AG04450 (cell line): ENCODE results near the gene ITGA11. TPM values are rescaled to one million over a fixed set of nuclear protein-coding genes. Genes with fewer than 3 reads are reported as not detected.

Experiments used
- CTCF ChIA-PET: fragments of 300-600, 350-600 bp; formaldehyde crosslinking; extraction: SDS; loops from one replicate; lab custom pipeline; 2022; ENCODE audit warnings: antibody characterized with exemption, inconsistent platforms; lab: Charles Lee
- POLR2A ChIA-PET: fragments of 350-600 bp; formaldehyde crosslinking; extraction: SDS; loops from one replicate; lab custom pipeline; 2021; ENCODE audit warnings: antibody characterized with exemption, inconsistent platforms; lab: Yijun Ruan, JAX
- DNase-seq: peaks from one replicate; pipeline ENCODE4 v3.0.0-alpha.2; 2011; ENCODE audit warnings: low read depth, low spot score
- H3K27ac ChIP-seq: one replicate; pipeline ENCODE4 v1.5.1; 2012; ENCODE audit warnings: low read depth, low read length, control low read depth
- H3K27me3 ChIP-seq: one replicate; pipeline ENCODE4 v1.6.0; 2012; ENCODE audit warnings: low read length; ENCODE audit not compliant: control insufficient read depth, insufficient read depth
- H3K4me3 ChIP-seq: 2 replicates; pipeline ENCODE4 v1.5.1; 2011; ENCODE audit warnings: mild to moderate bottlenecking, low read depth, low read length, control low read depth
- H3K9me3 ChIP-seq: 2 replicates; pipeline ENCODE4 v1.5.1; 2012; ENCODE audit warnings: low read length; ENCODE audit not compliant: control insufficient read depth, insufficient read depth
- CTCF ChIP-seq: IDR thresholded peaks from 2 replicates; pipeline ENCODE4 v1.5.1; 2011; ENCODE audit warnings: low read depth, low read length, control low read depth, inconsistent platforms
- polyA plus RNA-seq: library from polyadenylated mRNA; depleted of rRNA; stranded (reverse); fragments of >200 nt; gene quantifications from 2 replicates; pipeline ENCODE4 v1.2.3, GENCODE V29; 2011

Gene ITGA11
- polyA plus RNA-seq, 1 experiment = 24.0 TPM

GRCh38 chr15:68292157-68292781 lies 139.7 kb downstream of the ITGA11 start:
- TF ChIP-seq CTCF = no peak
- no peaks in the 10 kb centered on the region for H3K27me3 ChIP-seq
- ChIA-PET CTCF (interaction anchor here (0.6 to 2.0 kb wide), 4 partner anchors 14 to 258 kb away, joined by 3 to 13 read pairs (median 7); no protein-coding TSS in a partner anchor), POLR2A (interaction anchor here (0.8 to 1.4 kb wide), 2 partner anchors 15 to 33 kb away, joined by 3 to 4 read pairs; partner anchors contain the start of gene FEM1B)
- H3K27ac ChIP-seq = no peak overlapping the region
- DNase-seq = no peak
- H3K9me3 ChIP-seq = no peaks in the 10 kb centered on the region
- no peak overlapping the region for H3K4me3 ChIP-seq

GRCh38 chr15:68290715-68291114 lies 141.2 kb downstream of the ITGA11 start:
- no peak for DNase-seq
- no peaks in the 10 kb centered on the region for H3K27me3 ChIP-seq
- ChIA-PET CTCF (interaction anchor here (1.6 to 2.4 kb wide), 3 partner anchors 16 to 38 kb away, joined by 4 to 11 read pairs (median 10); no protein-coding TSS in a partner anchor), POLR2A (interaction anchor here (0.5 to 1.4 kb wide), 2 partner anchors 13 to 22 kb away, joined by 4 to 9 read pairs; partner anchors contain the start of gene FEM1B)
- H3K4me3 ChIP-seq = no peak overlapping the region
- no peaks in the 10 kb centered on the region for H3K9me3 ChIP-seq
- TF ChIP-seq CTCF = no peak
- no peak overlapping the region for H3K27ac ChIP-seq

GRCh38 chr15:68289621-68290352 lies 142.2 kb downstream of the ITGA11 start:
- DNase-seq = no peak
- no peak overlapping the region for H3K27ac ChIP-seq
- no peaks in the 10 kb centered on the region for H3K9me3 ChIP-seq
- ChIA-PET CTCF (interaction anchor here (1.6 to 2.4 kb wide), 2 partner anchors 17 to 37 kb away, joined by 4 to 10 read pairs; no protein-coding TSS in a partner anchor), POLR2A (interaction anchor here (1.0 kb wide), 1 partner anchor 12 kb away, joined by 3 read pairs; the partner anchor contains the start of gene FEM1B)
- H3K4me3 ChIP-seq = no peak overlapping the region
- H3K27me3 ChIP-seq = no peaks in the 10 kb centered on the region
- no peak for TF ChIP-seq CTCF

- DNase-seq = no peak
- ChIA-PET CTCF (interaction anchor here (1.6 to 2.4 kb wide), 2 partner anchors 17 to 36 kb away, joined by 4 to 10 read pairs; no protein-coding TSS in a partner anchor), POLR2A (interaction anchor here (1.0 kb wide), 1 partner anchor 11 kb away, joined by 3 read pairs; the partner anchor contains the start of gene FEM1B)
- TF ChIP-seq CTCF = no peak
- Histone ChIP-seq H3K9me3 (no peaks in the 10 kb centered on the region), H3K27ac (no peak overlapping the region), H3K4me3 (no peak overlapping the region), H3K27me3 (no peaks in the 10 kb centered on the region)
Measured at GRCh38 chr15:68289057-68289456, 142.9 kb downstream of the ITGA11 start.
